NCI-H526 (cell line): Measurements from ENCODE around the gene RDH5.
A peak's percentile ranks its signal among the peaks of the same experiment; 100 is the strongest.
"Not testable (repeated sequence)": the region's sequence is repeated elsewhere in the genome, so short reads cannot be mapped to it uniquely, and the experiment has no call there.

Source experiments
- DNase-seq, 2 experiments: peaks; one replicate each; lab custom pipeline; 2025; lab: John Stamatoyannopoulos, UW

RDH5 gene

DNA sequence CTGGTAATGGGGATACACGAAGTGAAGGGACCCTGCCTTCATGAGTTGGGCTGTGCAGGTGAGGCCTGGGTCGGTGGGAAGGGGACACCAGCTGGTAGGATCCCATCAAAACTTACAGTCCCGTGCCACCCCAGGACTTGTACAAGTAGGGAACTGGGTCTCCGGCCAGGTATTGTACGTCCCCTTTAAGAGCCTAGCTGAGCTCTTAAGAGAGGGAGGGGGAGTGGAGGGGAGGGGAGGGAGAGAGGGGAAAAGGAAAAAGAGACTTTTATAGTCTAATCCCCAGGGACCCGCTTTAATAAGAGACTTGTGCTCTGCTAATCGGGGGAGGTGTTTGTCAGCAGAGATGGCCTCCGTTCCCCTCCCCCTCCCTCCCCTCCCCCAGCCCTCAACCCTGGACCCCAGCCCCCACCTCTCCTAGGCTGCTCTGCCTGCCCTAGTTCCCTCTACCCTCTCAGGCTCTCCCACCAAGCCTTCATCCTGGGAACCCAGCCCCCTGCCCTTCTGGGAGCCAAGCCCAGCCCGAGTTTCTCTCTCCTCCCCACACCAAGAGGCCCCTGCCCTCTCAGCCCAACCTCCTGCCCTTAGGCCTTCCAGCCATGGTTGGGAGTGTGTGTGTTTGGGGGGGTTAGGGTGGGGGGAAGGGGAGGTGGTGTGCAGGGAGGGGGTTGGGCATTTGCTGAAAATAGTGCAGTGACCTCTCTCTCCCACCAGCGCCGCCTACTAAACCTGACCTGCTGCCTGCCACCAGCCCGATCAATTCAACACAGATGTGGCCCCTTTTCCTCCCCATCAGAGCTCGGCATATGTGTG is 25.4 kb downstream of the RDH5 start:
- peak; percentile 89 to 97 for DNase-seq

GRCh38 chr12:55746174-55746912 is 26.1 kb downstream of the RDH5 start:
- DNase-seq = no peak

DNA sequence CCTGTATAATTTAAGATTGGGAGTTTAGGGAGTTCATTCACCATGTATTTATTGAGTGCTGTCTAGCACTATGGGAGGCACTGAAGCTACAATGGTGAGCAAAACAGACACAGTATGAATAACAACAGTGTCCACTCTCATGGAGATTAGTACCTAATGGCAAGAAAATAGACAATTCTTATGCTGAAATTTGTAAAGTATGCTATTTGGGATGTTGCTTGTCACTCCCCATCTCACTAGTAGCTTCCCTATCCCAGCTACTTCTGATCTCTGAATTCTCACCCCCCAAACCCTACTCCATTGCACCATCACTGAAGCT is 26.7 kb downstream of the RDH5 start:
- no peak for DNase-seq

GRCh38 chr12:55748230-55748993 is 28.2 kb downstream of the RDH5 start:
- DNase-seq = no peak

DNA sequence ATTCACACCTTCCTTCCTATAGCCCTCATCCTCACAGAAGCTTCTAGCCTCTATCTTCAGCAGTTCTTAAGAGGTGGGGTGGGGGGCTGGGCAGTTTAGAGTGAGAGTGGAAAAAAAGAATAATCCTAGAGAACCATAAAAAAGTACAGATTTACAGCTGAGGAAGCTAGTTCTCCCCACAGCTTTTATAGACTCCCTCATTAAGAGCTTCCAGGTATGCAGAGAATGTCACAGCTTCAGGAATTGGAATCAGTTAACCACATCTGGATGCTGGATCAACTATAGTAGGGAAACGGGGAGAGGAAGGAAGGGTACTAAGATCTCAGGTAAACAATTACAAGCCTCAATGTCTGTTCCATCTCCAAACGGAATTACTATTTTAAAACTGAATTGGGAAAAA is 35.1 kb downstream of the RDH5 start:
- DNase-seq = no peak

- DNase-seq = no peak
Measured at GRCh38 chr12:55757701-55758100, 37.5 kb downstream of the RDH5 start.

DNA sequence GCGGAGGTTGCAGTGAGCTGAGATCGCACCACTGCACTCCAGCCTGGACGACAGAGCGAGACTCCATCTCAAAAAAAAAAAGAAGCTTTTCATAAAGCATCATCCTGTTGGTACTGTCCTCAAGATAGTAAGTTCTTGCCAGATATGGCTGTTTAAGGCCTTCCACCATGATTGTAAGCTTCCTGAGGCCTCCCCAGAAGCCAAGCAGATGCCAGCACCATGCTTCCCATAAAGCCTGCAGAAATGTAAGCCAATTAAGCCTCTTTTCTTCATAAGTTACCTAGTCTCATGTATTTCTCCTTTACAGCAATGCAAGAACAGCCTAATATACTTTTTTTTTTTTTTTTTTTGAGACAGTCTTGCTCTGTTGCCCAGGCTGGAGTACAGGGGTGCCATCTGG is 38.4 kb downstream of the RDH5 start:
- DNase-seq = not testable (repeated sequence)

- DNase-seq = no peak
Measured at GRCh38 chr12:55760663-55761062, 40.5 kb downstream of the RDH5 start.

GRCh38 chr12:55762646-55763045 is 42.5 kb downstream of the RDH5 start:
- no peak for DNase-seq

DNA sequence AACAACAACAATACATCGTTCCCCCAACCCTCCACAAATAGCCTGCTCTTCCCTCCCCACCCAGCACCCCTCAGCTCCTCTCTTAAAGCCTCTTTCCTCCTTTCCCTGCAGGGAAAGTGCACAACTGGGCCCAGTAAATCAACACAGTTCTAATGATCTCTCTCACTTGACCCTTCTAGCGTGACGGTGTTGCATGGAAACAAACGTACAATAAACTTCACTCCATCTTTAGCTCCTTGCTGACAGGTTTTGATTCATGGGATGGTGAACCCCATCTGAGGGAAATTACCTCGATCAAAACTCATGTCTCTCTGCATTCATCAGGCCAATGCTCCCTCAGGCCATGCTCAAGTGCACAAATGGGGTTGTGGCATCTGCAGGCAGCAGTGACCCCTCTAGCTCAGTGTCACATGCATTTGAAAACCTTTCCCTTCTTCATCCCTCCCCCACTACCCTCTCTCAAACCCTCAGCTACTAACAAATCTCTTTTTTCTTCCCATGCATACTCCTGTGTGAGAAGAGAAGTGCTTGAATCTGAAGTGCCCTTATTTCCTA is 45.6 kb downstream of the RDH5 start:
- DNase-seq = no peak

DNA sequence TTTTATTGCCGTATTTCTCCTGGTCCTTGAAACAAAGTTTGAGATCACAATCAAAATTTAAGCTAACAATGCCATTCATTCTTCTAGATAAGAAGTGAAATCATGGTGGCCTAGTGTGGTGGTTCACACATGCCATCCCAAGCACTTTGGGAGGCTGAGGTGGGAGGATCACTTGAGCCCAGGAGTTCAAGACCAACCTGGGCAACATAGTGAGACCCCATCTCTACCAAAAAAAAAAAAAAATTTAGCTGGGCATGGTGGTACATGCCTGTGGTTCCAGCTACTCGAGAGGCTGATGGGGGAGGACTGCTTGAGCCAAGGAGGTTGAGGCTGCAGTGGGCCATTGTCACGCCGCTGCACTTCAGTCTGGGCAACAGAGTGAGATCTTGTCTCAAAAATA is 47.0 kb downstream of the RDH5 start:
- no peak for DNase-seq

- no peak for DNase-seq
Measured at GRCh38 chr12:55771736-55772135, 51.5 kb downstream of the RDH5 start.
